AG10803 (cell line): ENCODE data around the gene NDE1.
A peak's percentile ranks its signal among the peaks of the same experiment; 100 is the strongest.
"Not testable (repeated sequence)": the region's sequence is repeated elsewhere in the genome, so short reads cannot be mapped to it uniquely, and the experiment has no call there.

Source experiments
- DNase-seq: peaks from one replicate; pipeline ENCODE4 v3.0.0; 2010; ENCODE audit warnings: low read depth
- H3K4me3 ChIP-seq: 2 replicates; pipeline ENCODE4 v1.5.1; 2011; ENCODE audit warnings: mild to moderate bottlenecking, low read length, control low read depth
- TF ChIP-seq, protein P1 (sequence below): conservative IDR thresholded peaks from 2 replicates; pipeline ENCODE4 v1.5.1; 2011; ENCODE audit warnings: mild to moderate bottlenecking, low read length, control low read depth, inconsistent platforms

NDE1 gene

DNA sequence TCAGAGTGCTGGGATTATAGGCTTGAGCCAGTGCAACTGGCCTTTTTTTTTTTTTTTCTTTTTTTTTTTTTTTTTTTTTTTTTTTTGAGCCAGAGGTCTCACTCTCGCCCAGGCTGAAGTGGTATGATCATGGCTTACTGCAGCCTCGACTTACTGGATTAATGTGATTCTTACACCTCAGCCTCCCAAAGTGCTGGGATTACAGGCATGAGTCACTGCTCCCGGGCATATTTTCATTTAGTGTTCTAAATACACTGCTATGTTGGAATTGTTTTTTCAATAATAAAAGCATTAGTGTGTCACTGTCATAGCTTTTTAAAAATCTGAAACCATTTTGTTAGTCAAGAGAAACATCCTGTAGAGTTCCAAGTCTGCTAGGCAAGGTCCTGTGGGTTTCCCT lies 40.3 kb downstream of the NDE1 start:
- peak; percentile 44 for DNase-seq
- TF ChIP-seq, protein P1, sequence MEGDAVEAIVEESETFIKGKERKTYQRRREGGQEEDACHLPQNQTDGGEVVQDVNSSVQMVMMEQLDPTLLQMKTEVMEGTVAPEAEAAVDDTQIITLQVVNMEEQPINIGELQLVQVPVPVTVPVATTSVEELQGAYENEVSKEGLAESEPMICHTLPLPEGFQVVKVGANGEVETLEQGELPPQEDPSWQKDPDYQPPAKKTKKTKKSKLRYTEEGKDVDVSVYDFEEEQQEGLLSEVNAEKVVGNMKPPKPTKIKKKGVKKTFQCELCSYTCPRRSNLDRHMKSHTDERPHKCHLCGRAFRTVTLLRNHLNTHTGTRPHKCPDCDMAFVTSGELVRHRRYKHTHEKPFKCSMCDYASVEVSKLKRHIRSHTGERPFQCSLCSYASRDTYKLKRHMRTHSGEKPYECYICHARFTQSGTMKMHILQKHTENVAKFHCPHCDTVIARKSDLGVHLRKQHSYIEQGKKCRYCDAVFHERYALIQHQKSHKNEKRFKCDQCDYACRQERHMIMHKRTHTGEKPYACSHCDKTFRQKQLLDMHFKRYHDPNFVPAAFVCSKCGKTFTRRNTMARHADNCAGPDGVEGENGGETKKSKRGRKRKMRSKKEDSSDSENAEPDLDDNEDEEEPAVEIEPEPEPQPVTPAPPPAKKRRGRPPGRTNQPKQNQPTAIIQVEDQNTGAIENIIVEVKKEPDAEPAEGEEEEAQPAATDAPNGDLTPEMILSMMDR: no peak
- H3K4me3 ChIP-seq: no peak overlapping the region

DNA sequence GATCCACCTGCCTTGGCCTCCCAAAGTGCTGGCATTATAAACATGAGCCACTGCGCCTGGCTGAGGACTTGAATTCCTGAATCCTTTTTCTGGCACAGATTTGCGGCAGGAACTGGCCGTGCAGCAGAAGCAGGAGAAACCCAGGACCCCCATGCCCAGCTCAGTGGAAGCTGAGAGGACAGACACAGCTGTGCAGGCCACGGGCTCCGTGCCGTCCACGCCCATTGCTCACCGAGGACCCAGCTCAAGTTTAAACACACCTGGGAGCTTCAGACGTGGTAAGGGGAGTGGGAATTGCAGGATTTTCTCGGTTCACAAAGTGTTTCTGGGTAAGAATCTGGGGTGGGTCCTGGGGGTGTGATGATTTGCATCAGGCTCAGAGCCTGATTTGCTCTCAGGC lies 41.0 kb downstream of the NDE1 start:
- TF ChIP-seq, protein P1: no peak
- no peak overlapping the region for H3K4me3 ChIP-seq
- DNase-seq: no peak

DNA sequence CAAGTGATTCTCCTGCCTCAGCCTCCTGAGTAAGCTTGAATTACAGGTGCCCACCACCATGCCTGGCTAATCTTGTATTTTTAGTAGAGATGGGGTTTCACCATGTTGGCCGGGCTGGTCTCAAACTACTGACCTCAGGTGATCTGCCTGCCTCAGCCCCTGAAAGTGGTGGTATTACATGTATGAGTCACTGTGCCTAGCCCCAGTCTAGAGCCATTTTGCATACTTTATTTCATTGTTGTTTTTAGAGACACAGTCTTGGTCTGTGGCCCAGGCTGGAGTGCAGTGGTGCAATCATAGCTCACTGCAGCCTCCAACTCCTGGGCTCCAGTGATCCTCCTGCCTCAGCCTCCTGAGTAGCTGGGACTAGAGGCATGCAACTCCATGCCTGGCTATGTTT lies 42.5 kb downstream of the NDE1 start:
- not testable (repeated sequence) for DNase-seq, H3K4me3 ChIP-seq

DNA sequence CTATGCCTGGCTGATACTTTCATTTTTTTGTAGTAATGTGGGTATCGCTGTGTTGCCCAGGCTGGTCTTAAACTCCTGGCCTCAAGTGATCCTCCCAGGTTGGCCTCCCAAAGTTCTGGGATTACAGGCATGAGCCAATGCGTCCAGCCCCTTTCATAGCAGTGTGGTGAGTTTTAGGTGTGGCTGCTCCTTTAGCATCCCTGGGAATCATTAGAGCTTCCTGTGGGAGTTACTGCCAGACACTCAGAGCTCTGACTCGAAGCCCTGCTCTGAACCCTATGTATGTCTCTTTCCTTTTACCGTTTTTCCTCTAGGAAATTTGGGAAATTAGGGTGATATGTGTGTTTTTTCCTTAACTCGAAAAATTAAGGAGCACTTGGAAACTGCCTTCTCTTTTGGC lies 44.5 kb downstream of the NDE1 start:
- no peak overlapping the region for H3K4me3 ChIP-seq
- peak; percentile 14 for DNase-seq
- TF ChIP-seq, protein P1: no peak

DNA sequence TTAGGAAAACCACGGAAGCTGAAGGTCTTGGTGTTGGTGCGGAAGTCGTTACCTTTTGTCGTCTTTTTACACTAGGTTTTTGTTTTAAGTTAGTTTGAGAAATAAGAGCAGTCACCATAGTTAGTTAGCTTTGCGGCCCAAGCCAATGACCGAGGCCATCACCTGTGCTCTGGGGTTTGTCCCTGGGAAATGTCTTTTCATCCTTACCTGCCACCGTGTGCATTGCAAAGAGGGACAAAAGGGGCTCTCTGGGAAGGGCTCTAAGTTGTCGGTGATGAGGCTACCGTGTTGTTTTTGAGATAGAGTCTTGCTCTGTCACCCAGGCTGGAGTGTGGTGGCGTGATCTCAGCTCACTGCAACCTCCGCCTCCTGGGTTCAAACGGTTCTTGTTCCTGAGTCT lies 49.8 kb downstream of the NDE1 start:
- no peak for DNase-seq
- TF ChIP-seq, protein P1: no peak
- H3K4me3 ChIP-seq: no peak overlapping the region

DNA sequence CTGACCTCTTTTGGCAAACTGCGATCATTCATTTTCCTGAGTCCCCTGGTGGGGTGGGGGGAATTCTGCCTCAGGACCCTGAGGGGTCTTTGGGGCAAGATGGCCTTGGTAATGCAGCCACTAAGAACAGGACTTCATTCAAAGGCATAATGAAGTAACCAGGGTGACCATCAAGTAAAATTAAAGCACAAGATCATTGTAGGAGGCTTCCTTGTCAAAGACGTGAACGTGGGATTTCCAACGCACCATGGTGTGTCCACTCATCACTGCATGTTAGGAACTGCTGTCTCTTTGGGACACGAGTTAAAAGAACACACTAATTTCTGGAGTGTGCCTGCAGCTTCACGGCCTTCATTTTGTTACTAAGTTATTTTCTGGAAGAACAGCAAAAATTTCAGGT lies 51.3 kb downstream of the NDE1 start:
- TF ChIP-seq, protein P1: no peak
- H3K4me3 ChIP-seq: no peak overlapping the region
- DNase-seq: no peak

DNA sequence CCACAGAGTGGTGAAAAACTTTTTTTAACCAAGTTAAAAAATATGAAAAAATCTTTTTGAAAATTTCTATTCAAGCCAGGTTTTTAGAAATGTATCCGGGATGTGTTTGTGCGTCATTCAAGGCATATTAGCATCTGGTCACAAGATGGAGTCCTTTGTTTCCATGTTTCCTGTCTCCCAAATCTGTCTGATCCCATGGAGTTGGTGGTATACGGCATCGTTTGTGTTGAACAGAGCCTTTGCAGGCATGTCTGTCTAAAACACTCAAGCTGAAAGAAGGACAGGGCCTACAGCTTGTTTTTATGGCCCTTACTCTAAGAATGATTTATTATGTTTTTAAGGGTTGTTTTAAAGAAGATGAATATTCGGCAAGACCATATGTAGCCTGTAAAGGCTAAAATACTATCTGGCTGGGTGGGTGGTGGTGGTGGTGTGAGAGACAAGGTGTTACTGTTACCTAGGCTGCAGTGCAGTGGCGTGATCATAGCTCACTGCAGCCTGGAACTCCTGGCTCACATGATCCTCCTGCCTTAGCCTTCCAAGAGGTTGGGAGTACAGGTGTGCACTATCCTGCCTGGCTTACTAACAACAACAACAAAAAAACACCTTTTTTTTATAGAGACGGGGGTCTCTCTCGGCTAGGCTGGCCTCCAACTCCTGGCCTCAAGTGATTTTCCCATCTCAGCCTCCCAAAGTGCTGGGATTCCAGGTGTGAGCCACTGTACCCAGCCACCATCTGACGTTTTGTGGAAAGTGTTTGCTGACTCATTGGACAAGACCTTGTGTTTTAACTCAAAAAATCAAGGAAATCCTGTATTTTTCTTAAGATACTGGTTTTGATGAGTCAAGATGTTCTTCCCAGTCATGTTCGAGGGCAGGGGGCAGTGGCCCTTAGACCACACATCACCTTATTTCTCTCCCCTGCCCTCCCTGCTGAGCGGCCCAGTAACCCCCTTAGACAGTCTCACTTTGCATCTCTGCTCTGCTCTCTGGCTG lies 52.2 kb downstream of the NDE1 start:
- TF ChIP-seq, protein P1: no peak
- DNase-seq: peak; percentile 32
- H3K4me3 ChIP-seq: no peak overlapping the region
